VCaP (cell line): ENCODE results near the gene FOXA1.
A peak's percentile ranks its signal among the peaks of the same experiment; 100 is the strongest.

Experiments
- H3K27ac ChIP-seq: fragments of 450-650 bp; 2 replicates; pipeline ENCODE4 v1.5.1; 2017
- CTCF ChIP-seq: fragments of 450-650 bp; conservative IDR thresholded peaks from 2 replicates; pipeline ENCODE4 v1.5.1; 2017; ENCODE audit warnings: mild to moderate bottlenecking, moderate library complexity

The FOXA1 gene

DNA sequence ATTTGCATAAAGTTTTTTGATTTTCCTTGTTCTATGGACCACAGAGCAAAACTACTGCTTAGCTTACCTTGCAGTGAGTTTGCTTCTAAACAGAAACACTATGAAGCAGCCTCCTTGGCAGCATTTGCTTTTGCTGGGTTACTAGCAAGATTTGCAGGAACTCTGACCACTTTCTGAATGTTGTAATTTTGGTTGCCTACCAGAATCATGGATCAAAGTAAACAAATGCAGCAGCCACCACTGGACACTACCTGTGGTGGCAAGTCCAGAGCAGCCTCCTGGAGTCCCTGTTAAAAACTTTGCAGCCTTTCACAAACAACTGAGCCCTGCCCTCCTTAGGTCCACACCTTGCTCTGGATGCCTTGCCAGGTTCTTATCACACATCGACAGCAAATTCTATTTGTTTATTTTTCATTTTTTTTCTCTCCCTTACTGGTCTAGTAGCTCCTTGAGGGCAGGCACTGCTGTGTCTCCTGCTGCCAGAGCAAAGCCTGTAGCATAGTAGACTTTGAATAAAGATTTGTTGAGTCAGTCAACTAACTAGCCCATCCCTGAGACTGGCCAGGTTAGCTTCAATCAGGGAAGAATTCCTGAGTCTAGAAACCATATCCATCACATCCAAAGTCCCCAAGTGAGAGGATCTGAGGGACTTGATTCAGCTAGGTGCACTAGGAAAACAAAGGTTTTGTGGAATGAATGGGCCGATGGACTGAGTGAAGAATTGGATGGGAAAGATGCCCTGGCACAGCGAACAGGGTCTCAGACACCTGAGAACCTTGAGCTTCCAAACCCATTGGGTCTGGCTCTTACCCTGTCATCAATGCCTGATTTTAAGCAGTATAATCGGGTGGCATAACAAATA lies 6.1 kb upstream of the FOXA1 start:
- no peak for TF ChIP-seq CTCF
- peak overlapping the region; percentile 100 for H3K27ac ChIP-seq

GRCh38 chr14:37599507-37600368 lies 4.7 kb upstream of the FOXA1 start:
- no peak for TF ChIP-seq CTCF
- H3K27ac ChIP-seq: peak overlapping the region; percentile 100

GRCh38 chr14:37598747-37599506 lies 3.9 kb upstream of the FOXA1 start:
- H3K27ac ChIP-seq: peak overlapping the region; percentile 100
- TF ChIP-seq CTCF: no peak

DNA sequence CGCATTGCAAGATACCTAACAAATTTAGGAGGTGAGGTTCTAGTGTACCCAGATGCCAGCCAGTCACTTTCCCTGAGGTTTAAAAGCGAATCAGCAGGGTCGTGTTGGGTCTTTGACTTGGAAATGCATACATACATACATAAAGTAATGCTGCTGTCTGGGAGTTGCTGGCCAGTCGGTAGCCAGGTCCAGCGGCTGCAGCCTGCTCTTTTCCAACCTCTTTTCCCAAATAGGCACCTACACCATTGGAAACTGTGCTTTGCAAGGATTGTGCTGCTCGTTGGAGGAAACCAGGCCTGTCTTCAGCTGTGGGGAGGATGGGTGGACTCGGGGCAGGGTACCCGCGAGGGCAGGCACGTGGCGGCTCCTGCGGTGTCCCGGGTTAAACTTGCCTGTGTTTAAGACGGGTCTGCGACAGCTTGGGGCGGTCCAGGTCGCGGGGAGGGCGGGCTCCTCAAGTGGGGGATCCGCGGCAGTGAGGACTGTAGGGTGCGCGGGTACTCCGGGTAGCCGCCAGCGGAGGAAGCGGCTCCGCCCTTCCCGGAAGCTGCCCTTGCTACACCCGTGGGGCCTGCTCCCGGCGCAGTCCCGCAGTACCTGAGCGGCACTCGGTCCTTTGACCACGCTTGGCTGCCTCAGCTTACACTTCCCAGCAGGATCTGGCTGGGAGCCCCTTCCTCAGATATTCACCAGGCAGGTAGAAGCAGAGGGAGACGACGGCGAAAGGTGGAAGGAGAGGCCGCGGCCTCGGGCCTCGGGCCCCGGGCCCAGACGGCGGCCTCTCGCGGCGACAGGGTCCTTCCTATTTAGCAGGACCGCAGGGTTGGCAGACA lies 3.1 kb upstream of the FOXA1 start:
- TF ChIP-seq CTCF: peak; percentile 47

GRCh38 chr14:37597538-37597913 lies 2.5 kb upstream of the FOXA1 start:
- H3K27ac ChIP-seq: peak overlapping the region; percentile 100
- TF ChIP-seq CTCF: peak; percentile 77

More for the DNA sequence above, 3.1 kb upstream of the FOXA1 start:
- peak overlapping the region; percentile 100 for H3K27ac ChIP-seq

GRCh38 chr14:37596790-37597472 lies 1.9 kb upstream of the FOXA1 start:
- peak overlapping the region; percentile 100 for H3K27ac ChIP-seq
- no peak for TF ChIP-seq CTCF
